ENCODE results near the gene DNM3.
"Not testable (repeated sequence)": the region's sequence is repeated elsewhere in the genome, so short reads cannot be mapped to it uniquely, and the experiment has no call there.

DNM3 gene

DNA sequence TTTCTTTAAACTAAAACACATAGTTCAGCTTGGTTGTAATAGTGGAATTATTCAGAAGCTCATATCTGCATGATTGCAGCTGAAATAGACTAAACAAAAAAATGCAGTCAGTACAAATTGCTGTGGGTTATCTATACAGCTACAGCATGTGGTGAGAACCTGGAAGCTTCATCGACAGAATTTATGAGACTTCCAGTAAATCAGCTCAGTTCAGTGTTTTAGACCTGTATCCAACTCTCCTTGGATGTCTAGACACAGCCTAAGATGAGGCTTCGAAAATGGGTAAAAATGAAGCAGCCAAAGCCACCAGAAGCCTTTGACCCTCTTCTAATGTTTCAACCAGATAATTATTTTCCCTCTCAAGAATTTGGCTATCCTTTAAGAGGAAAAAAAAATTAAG is 452.1 kb downstream of the DNM3 start:
- no peak for DNase-seq

DNA sequence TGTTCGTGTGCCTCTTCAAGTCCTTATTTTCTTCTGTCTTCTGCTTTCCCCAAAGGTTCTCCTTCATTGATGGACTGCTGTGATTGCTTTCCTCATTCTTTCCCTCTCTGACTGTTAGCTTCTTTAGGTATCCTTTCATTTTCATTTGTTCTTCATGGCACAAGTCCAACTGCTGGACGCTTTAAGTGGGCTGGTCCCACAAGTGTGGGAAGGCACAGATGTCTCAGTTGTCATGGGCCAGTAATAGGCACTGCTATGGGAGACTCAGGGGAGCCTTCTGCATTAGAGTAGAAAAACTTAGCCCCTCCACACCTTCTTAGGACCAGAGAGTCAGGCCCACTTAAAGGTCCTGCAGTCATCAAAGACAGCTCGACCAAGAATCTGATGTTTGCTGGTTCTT is 456.8 kb downstream of the DNM3 start:
- DNase-seq = no peak

DNA sequence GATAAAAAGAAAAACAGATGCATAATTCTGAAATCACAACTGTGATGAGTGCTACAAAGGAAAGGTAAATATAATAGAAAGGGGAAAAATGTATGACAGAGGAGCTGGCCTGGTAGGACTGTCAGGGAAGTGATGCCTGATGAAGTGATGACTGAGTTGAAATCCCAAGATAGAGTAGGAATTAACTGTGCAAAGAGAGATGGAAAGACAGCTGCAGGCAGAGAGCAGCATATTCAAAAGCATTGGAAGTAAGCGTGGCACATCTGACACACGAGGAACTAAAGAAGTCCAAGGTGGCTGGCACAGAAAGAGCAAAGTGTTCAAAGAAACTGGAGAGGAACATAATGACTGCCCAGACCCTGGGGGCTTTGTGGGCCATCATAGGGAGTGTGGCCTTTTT is 457.6 kb downstream of the DNM3 start:
- no peak for DNase-seq

DNA sequence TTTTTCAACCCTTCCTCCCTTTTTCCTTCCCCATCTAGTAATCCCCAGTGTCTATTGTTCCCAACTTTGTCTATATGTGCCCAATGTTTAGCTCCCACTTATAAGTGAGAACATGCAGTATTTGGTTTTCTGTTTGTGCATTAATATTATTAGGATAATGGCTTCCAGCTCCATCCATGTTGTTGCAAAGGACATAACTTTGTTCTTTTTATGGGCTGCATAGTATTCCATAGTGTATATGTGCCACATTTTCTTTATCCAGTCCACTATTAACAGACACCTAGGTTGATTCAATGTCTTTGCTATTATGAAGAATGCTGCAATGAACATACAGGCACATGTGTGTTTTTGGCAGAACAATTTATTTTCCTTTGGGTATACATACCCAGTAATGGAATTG is 458.2 kb downstream of the DNM3 start:
- DNase-seq = no peak

DNA sequence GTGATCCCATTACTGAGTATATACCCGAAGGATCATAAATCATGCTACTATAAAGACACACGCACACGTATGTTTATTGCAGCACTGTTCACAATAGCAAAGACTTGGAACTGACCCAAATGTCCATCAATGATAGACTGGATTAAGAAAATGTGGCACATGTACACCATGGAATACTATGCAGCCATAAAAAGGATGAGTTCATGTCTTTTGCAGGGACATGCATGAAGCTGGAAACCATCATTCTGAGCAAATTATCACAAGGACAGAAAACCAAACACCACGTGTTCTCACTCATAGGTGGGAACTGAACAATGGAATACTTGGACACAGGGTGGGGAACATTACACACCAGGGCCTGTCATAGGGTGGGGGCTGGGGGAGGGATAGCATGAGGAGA is 466.2 kb downstream of the DNM3 start:
- not testable (repeated sequence) for DNase-seq

DNA sequence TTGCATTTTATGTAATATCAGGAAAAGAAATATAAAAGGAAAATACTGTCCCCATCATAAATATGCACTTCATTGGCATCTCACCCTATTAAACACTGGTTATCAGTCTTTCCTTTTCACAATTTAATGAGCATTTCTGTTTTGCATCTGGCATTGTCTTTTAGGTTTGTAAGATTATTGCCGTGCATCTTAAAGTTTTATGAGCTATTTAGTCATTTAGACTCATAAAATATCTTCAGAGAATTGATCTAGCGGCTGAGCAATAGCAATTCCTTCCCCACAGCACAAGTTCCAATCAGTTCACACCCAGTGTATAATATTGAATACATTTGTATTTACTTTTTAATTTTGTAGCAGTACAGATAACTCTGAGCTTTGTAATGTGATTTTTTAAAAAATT is 466.8 kb downstream of the DNM3 start:
- no peak for DNase-seq

DNA sequence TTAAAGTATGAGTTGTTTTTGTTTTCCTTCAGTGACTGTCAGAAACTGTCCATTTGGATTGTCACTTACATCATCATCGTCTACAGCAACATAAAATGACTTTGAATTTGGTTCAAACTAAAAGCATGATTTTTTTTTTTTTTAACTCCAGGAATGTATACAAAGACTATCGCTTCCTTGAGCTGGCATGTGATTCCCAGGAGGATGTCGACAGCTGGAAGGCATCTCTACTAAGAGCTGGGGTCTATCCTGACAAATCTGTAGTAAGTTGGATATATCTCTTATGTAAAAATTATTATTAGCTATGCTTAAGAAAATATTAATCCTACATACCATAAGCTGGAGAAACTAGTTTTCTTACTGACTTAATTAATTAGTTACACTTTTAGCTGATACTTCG is 467.3 kb downstream of the DNM3 start:
- DNase-seq = no peak

DNA sequence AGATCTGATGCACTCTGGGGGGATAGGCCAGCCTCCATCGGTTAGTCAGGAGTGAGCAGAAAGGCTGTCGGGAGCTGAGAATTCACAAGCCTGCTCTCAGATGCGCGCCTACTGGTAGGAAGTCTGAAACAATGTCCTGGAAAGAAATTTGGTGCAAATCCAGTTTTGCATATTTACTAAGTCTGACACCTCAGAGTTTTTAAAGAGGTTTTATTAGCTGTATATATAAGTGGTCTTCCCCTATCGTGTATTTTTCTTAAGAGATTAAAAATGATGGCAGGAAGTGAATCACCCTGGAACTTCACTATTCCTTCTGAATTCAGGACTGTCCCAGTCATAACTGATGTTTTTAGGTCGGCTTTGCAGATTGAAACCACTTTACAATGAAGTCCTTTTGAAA is 479.4 kb downstream of the DNM3 start:
- no peak for DNase-seq

DNA sequence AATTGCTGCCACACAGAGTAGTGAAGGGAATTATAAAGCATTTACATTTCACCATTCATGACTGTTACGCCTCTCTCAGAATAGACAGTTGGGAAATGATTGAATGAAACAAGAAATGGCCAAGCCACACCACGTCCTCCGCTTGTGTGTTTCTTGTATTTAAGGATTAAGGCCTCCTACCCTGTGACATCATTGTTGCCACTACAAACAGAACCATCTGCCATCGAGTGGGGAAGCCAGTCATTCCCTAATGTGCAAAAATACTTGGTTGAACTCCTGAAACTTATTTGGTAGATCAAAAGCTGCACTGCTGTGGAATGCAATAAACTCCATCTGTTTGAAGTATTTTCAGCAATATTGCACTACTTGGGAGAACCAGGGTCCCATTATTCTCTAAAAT is 480.2 kb downstream of the DNM3 start:
- DNase-seq = no peak

DNA sequence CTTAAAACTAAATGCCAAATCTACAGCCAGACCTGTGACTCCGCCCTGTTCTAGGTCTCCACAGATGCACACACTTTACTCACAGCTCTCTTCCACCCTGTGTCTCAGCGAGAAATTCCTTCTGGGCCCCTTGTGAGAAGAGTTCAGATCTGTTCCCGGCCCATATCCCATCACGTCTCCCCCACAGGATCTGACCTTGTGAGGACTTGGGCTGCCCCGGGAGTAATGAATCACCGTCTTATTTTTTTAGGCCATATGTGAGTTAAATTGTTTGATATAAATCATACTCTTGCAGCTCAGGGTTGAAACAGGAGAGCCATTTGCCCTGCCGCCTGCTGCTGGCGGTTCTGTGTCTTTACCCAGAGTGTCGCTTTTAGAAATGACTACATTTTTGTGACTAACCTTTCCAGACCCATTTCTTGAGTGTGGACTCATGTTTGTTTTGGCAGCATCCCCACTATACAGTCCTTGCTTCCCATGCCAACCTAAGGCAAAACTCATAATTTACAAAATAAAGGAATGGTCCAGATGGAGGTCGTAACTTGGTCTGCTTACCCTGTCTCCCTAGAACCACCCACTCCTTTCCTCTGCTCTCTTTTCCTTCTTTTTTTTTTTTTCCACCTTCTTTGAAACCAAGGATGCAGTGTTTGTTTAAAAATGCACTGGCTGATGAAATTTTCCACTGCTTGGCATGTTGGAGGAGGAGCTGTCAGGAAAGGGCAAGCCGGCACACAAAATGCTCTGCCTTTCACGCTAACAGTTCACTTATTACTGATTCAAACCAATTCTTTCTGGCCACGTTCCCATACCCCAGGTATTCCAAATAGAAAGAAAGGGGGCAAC is 481.1 kb downstream of the DNM3 start:
- no peak for DNase-seq

DNA sequence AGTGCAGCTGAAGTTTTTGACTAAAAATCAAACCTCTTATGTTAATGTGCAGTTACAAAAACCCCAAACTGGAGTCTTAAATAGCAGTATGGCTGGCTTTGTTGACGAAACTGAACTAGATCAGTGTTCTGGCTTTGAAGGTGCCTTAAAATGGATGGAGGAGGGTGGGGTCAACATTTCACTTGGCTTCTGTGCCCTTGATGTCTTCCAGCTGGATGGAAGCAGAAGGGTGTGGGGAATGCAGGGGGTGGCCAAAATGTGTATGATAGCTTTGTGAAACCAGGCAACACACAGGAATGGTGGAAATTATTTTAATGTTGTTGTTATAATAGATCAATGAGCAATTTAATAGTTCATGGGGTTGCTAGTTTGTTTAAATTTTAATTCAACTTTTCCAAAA is 482.4 kb downstream of the DNM3 start:
- no peak for DNase-seq

DNA sequence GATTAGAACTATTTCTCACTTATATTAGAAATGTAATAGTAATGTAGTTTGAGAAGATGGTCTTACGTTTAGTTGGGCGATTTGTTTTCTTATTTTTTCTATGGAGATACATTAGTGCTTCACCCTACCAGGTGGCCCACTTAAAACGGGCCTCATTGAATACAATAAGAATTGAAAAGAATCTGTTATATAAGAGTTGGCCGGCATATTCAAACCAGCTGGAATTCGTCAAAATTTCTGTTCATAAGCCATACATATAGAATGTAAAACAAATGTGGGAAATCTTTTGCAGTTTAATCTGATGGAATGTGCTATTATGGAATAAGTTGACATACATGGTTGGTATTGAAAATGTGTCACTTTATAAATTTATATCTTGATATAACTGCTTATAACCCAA is 482.8 kb downstream of the DNM3 start:
- no peak for DNase-seq

DNA sequence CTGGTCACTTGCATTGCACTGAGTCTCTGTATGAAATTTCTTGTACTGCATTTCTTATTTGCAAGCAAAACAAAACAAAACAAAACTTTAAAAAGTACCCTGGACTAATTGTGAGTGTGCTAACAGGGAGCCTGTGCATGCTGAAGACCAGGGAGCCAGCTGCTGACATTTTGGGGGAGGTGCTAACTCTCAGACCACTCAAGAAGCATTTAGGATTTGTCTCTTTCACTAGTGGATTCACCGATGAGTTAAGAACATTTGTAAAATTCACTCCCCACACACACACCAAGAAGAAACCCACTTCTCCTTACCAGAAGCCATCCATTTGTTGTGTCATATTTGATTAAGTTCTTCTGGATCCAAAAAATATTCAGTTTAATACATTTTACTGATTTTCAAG is 483.5 kb downstream of the DNM3 start:
- no peak for DNase-seq

DNA sequence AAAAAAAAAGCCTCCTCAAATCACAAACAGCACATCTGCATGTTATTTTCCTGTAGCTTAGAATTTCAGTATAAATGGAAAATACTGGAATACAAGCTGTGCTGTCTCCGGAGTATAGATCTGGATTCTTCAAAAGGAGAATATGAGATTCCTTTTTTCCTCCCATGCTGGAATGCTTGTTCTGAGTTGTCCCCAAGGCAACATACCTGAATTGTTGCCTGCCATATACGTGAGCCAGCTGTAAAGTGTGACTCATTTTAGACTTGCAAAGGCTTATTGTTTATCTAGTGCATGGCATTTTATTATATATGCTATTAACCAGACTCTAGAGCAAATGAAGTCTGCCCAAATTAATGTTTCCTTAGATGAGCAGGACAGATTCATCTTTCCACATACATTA is 484.2 kb downstream of the DNM3 start:
- DNase-seq = no peak

DNA sequence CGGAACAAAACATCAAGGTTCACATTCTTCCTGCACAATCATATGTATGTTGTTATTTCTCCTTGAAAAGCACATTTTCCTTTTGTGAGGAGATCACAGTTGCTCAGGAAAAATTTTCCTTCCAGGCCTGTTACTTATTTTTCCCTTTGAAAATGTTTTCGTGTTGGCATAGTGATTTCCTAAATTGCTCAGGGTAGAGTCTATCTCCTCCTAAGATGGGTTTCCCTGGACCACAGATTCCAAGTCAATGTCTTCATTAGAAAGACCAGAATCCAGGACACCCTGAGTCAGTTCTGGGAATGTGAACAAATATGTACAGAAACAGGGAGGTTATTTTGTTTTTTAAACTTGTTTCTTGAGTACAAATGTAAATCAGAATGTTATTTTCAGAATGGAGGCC is 484.8 kb downstream of the DNM3 start:
- no peak for DNase-seq

DNA sequence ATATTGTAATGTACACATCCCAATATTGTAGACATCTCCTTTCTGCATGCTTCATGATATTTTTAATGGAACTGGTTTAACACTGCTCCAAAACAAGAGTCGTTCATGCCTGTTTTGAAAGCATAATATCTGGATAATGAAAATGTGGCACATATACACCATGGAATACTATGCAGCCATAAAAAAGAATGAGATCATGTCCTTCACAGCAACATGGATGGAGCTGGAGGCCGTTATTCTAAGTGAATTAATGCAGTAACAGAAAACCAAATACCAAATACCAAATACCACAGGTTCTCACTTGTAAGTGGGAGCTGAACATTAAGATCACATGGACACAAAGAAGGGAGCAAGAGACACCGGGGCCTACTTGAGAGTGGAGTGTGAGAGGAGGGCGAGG is 487.0 kb downstream of the DNM3 start:
- no peak for DNase-seq

DNA sequence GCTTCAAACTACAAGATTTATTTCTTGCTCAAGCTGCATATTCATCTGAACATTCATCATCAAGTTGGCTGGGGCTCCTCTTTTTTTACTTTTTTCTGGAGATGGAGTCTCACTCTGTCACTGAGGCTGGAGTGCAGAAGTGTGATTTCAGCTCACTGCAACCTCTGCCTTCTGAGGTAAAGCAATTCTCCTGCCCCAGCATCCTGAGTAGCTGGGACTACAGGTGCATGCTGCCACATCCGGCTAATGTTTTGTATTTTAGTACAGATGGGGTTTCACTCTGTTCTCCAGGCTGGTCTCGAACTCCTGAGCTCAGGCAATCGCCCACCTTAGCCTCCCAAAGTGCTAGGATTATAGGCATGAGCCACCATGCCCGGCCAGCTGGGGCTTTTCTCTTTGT is 490.9 kb downstream of the DNM3 start:
- DNase-seq = no peak

DNA sequence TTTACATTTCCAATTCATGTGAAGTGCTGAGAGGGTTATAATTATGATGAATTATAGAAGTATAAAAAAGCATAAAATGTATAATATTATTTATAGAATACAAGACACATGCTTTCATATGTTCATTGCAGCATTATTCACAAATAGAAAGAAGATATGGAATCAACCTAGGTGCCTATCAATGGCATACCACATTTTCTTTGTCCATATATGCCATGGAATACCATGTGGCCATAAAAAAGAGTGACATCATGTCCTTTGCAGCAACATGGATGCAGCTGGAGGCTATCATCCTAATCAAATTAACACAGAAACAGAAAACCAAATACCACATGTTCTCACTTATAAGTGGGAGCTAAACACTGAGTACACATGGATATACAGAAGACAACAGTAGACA is 494.1 kb downstream of the DNM3 start:
- no peak for DNase-seq

DNA sequence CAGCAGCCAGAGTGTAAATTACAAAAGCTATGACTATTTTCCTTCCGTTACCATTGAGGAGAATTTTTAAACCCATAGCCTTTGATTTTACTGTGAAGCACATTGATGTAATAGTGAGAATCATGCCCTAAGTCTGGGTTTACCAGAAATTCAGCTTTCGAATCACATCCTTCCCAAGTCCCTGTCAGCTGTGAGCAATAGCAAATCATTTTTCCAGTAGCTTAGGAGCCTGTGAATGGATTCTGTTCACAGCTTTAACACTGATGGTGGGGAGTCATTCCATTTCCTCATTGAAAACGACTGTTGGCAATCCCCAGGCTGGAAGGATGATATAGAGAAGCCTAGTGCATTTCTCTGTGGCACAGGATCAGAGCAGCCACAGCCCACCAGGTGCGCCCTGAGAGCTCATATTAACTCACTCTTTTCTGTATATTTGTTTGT is 497.0 kb downstream of the DNM3 start:
- DNase-seq = peak in 1 of 5 donors; percentile 83

DNA sequence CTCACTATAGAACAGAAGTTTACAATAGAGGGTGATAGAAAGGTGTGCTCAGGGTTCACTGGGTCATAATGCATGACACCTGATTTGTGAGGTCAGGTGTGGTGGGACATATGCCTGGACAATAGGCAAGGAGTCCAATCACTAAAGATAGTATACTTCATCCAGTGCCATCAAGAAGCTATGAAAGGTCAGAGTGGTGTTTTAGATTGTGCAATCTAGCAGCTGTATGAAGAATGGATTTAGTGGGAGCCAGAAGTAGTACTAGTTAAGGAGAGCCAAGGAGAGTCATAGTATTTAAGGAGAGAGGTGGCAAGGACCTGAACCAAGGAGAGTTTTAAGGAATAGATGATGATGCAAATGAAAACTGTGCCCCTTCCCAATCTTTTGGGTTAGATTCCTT is 498.5 kb downstream of the DNM3 start:
- DNase-seq = no peak

DNA sequence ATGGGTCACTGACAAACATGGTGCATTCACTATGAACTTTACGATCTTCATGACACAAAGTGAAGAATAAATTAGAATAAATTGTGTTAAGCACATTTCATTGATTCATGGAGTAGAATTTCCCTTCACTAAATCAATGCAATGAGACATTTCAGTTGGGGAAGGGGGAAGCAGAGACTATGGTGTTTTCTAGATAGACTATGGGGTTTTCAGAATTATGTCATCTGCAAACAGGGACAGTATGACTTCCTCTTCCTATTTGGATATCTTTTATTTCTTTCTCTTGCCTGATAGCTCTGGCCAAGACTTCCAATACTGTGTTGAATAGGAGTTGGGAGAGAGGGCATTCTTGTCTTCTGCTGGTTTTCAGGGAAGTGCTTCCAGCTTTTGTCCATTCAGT is 499.2 kb downstream of the DNM3 start:
- DNase-seq = no peak

DNA sequence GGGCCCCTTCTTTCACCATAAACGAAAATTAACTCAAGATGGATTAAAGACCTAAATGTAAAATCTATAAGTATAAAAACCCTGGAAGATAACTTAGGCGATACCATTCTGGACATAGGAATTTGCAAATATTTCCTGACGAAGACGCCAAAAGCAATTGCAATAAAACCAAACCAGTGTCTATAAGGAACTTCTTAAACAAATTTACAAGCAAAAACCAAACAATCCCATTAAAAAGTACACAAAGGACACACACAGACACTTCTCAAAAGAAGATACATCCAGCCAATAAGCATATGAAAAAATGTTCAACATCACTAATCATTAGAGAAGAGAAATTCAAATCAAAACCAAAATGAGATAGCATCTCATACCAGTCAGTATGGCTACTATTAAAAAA is 500.4 kb downstream of the DNM3 start:
- DNase-seq = no peak

DNA sequence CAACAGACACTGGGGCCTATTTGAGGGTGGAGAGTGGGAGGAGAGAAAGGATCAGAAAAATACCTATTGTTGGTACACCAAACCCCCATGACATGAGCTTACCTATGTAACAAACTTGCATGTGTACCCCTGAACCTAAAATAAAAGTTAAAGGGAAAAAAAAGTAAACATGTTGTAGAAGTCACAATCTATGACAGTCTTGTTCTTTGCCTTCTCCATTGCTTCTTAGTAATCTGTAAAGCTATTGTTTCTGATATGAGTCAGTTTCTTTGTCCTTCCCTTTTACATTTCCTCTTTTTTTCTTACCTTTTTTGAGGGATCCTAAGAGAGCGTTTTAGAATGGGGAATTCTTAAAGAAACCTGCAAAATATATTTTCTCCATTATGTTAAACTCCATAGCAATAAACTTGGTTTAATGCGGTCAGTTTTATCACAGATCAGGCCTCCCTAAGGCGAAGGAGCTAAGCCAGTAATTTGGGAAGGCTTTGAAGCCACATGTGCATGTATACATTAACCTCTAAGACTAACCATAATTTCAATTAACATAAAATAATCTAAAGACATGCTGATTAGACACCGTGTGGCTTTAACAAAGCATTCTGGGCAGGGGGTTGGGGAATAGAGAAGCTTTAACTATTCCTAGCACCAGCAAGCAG is 501.4 kb downstream of the DNM3 start:
- DNase-seq = no peak
